HG03571 (cell line): Measurements from ENCODE around the gene LDB2.

Experiments
- ATAC-seq: cut with Tn5 transposase; IDR thresholded peaks from one replicate; pipeline ENCODE4 v1.9.1; 2021; ENCODE audit not compliant: unreplicated experiment

Gene LDB2

GRCh38 chr4:16516796-16517439 is 381.5 kb downstream of the LDB2 start:
- ATAC-seq: no peak

GRCh38 chr4:16513876-16514275 is 384.6 kb downstream of the LDB2 start:
- no peak for ATAC-seq

GRCh38 chr4:16508968-16509367 is 389.5 kb downstream of the LDB2 start:
- ATAC-seq: no peak

- no peak for ATAC-seq
Measured at GRCh38 chr4:16505726-16506125, 392.7 kb downstream of the LDB2 start.

GRCh38 chr4:16505267-16505666 is 393.2 kb downstream of the LDB2 start:
- ATAC-seq: no peak

- ATAC-seq: no peak
Measured at GRCh38 chr4:16503421-16504100, 394.9 kb downstream of the LDB2 start.

GRCh38 chr4:16498978-16499377 is 399.5 kb downstream of the LDB2 start:
- no peak for ATAC-seq

GRCh38 chr4:16496501-16496900 is 401.9 kb downstream of the LDB2 start:
- ATAC-seq: no peak

- no peak for ATAC-seq
Measured at GRCh38 chr4:16492872-16493271, 405.6 kb downstream of the LDB2 start.

- ATAC-seq: no peak
Measured at GRCh38 chr4:16489226-16489625, 409.2 kb downstream of the LDB2 start.

- ATAC-seq: no peak
Measured at GRCh38 chr4:16488084-16488483, 410.4 kb downstream of the LDB2 start.

- no peak for ATAC-seq
Measured at GRCh38 chr4:16484711-16485110, 413.7 kb downstream of the LDB2 start.

GRCh38 chr4:16483540-16483939 is 414.9 kb downstream of the LDB2 start:
- ATAC-seq: no peak

GRCh38 chr4:16480011-16480410 is 418.4 kb downstream of the LDB2 start:
- no peak for ATAC-seq

GRCh38 chr4:16472537-16472936 is 425.9 kb downstream of the LDB2 start:
- no peak for ATAC-seq

GRCh38 chr4:16467061-16467460 is 431.4 kb downstream of the LDB2 start:
- ATAC-seq: no peak

- ATAC-seq: no peak
Measured at GRCh38 chr4:16466581-16466980, 431.9 kb downstream of the LDB2 start.

- no peak for ATAC-seq
Measured at GRCh38 chr4:16464651-16465050, 433.8 kb downstream of the LDB2 start.

GRCh38 chr4:16462656-16463055 is 435.8 kb downstream of the LDB2 start:
- no peak for ATAC-seq

- ATAC-seq: no peak
Measured at GRCh38 chr4:16461362-16461761, 437.1 kb downstream of the LDB2 start.

- no peak for ATAC-seq
Measured at GRCh38 chr4:16457944-16458343, 440.5 kb downstream of the LDB2 start.
